ENCODE data around the gene DYNC1I1.

The DYNC1I1 gene

DNA sequence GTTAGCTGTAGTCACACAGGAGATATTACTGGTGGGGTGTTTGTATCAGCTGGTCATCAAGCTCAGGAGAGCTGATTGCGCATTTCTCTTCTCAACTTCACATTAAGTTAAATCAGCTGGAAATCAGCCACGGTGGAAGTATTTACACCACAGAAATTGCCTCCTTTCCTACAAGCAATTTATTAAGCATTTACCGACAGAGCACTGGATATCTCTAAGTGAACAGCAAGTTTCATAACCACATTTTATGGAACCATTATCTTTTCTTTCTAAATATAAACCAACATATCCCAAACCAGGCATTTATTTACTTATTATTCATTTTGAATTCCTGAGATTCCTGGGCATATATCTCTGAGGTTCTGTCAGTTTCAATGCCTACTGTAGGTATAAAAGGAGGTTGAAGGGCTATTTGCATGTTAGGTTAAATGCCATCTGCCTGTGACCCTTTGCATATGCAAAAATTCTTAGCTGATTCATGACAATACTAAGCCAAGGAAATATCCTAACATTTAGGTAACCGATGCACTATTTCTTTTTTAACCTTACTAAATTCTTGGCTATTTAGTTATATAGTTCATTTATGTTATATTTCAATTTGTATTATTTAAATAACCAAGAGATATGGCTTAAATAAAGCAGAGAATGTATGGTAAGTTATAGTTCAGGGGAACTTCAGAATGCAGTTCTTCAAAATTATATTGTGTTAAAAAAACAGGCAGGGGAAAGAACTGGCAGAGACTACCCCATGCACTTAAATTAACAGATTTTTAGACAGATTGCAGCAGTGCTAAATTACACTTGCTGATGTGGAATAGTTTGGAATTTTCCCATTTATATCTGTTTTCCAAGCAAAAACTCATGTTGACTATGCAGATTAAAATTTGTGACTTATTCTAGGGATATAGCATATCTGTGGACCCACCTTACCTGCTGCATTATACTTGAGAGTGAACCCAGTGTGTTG, 56.8 kb downstream of the DYNC1I1 start:
- ChIA-PET CTCF (no interaction called here), POLR2A (no interaction called here)
- DNase-seq (ENCODE audit: low read depth, low spot score): no peak
- TF ChIP-seq, protein P1, sequence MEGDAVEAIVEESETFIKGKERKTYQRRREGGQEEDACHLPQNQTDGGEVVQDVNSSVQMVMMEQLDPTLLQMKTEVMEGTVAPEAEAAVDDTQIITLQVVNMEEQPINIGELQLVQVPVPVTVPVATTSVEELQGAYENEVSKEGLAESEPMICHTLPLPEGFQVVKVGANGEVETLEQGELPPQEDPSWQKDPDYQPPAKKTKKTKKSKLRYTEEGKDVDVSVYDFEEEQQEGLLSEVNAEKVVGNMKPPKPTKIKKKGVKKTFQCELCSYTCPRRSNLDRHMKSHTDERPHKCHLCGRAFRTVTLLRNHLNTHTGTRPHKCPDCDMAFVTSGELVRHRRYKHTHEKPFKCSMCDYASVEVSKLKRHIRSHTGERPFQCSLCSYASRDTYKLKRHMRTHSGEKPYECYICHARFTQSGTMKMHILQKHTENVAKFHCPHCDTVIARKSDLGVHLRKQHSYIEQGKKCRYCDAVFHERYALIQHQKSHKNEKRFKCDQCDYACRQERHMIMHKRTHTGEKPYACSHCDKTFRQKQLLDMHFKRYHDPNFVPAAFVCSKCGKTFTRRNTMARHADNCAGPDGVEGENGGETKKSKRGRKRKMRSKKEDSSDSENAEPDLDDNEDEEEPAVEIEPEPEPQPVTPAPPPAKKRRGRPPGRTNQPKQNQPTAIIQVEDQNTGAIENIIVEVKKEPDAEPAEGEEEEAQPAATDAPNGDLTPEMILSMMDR (IDR thresholded peaks at IDR 0.05; ENCODE audit: insufficient read depth, low read length, missing control alignments): no peak
- H3K4me3 ChIP-seq (ENCODE audit: low read depth, low read length): no peak overlapping the region

DNA sequence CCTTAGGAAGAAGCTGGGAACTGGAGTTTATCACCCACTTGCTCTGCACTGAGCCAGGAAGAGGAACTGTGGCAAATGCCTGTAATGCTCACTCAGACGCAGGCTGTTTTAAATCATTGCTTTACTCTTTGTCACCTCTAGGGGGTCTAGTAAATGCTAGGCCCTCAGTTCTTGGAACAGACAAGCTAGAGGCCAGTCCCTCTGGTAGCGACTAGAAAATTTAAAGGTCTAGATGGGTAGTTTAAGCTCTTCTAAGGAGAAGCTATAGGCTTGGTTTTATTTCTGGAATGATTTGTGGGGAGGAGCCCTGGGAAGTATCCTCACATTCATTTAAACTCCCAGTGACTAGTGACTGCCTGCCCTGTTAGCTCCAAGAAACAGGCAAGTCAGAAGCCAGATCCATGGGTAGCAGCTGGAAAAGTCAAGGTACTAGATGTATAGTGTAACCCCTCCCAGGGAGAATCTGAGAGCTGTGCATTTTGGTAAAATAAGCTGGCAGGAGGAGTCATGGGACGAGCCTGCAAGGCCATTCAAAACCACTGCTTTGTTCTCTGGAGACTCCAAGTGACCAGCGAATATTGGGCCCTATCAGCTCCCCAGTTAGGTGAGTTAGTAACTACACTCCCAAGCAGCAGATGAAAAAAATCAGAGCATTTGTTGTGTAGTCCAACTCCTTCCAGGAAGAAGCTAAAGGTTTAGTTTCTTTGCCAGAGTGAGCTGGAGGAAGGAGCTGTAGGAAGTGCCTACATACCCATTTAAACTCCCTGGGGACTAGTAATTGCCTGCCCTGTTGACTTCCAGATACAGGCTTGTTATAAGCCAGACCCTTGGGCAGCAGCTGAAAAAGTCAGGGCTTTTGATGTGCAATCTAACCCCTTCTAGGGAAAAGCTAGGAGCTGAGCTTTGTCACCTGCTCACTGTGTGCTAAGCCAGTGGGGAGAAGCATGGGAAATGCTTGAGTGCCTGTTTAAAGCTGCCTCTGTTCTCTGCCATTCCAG, 68.9 kb downstream of the DYNC1I1 start:
- TF ChIP-seq, protein P1 (IDR thresholded peaks at IDR 0.05; ENCODE audit: insufficient read depth, low read length, missing control alignments): no peak
- ChIA-PET CTCF (interaction anchor here (0.7 to 1.3 kb wide), 5 partner anchors 14 to 296 kb away, joined by 3 to 4 read pairs (median 4); no protein-coding TSS in a partner anchor), POLR2A (no interaction called here)
- no peak for DNase-seq (ENCODE audit: low read depth, low spot score)
- no peak overlapping the region for H3K4me3 ChIP-seq (ENCODE audit: low read depth, low read length)

DNA sequence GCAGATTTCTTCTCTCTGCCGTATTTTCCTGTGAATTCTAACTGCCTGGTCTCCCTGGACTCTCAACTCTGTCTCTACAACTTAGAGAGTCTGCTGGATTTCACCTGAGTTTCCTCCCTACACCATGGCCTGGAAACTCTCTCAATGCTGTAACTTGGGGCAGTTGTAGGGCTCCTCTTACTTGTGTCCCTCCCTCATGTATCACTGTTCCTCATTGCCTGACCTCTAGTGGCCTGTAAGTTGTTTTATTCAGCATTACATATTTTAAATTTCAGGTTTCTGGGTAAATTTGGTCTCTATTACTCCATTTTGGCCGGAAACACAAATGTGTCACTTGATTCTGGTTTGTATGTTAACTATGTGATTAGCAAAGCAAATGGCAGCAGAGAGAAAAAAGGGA, 70.9 kb downstream of the DYNC1I1 start:
- TF ChIP-seq, protein P1 (IDR thresholded peaks at IDR 0.05; ENCODE audit: insufficient read depth, low read length, missing control alignments): no peak
- no peak overlapping the region for H3K4me3 ChIP-seq (ENCODE audit: low read depth, low read length)
- DNase-seq (ENCODE audit: low read depth, low spot score): no peak
- ChIA-PET POLR2A (no interaction called here), CTCF (interaction anchor here (1.0 kb wide), 1 partner anchor 17 kb away, joined by 3 read pairs; no protein-coding TSS in a partner anchor)

DNA sequence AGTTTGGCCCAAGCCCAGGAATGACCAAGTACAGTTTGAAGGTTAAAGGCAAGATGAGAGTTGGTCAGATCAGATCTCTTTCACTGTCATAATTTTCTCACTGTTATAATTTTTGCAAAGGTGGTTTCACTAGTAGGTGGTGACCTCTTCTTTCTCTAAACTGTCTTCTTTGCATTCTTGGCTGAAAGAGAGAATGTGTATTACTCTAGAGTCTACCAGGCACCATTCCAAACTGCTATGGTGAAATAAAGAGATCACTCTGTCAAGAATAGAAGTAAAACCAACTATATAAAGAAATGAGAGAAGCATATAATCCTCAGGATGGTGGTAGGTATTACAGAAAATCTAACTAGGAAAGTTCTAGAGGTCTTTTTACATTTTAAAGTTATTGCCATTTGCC, 72.7 kb downstream of the DYNC1I1 start:
- no peak overlapping the region for H3K4me3 ChIP-seq (ENCODE audit: low read depth, low read length)
- CTCF ChIA-PET: no interaction called here
- DNase-seq (ENCODE audit: low read depth, low spot score): no peak
- TF ChIP-seq, protein P1 (IDR thresholded peaks at IDR 0.05; ENCODE audit: insufficient read depth, low read length, missing control alignments): no peak
- POLR2A ChIA-PET: no interaction called here

DNA sequence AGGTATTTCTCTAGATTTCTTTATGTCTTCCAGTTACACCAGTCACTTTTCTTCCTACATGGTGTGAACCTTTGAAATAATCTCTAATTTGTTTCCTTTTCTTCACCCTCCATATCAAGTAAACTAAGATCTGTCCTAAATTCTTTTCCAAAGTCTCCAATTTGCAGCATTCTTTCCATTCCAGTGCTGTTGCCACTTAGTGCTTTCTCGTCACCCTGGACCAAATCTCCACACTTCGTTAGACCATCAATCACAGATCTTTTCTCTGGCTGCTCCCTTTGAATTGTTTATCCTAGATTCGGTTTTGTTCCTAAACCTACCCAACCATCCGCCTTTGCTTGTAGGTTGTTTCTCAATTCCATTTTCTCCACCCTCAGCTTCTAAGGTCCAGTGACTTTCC, 74.7 kb downstream of the DYNC1I1 start:
- CTCF ChIA-PET: interaction anchor here (1.3 kb wide), 1 partner anchor 8 kb away, joined by 3 read pairs; no protein-coding TSS in a partner anchor
- TF ChIP-seq, protein P1 (IDR thresholded peaks at IDR 0.05; ENCODE audit: insufficient read depth, low read length, missing control alignments): no peak
- POLR2A ChIA-PET: no interaction called here
- H3K4me3 ChIP-seq (ENCODE audit: low read depth, low read length): no peak overlapping the region
- DNase-seq (ENCODE audit: low read depth, low spot score): no peak
